SKM-1 (cell line): Measurements from ENCODE around the gene RPL10A.

Source experiments
- DNase-seq: peaks from one replicate; lab custom pipeline; 2025; ENCODE audit not compliant: unreplicated experiment; lab: John Stamatoyannopoulos, UW

Gene RPL10A

DNA sequence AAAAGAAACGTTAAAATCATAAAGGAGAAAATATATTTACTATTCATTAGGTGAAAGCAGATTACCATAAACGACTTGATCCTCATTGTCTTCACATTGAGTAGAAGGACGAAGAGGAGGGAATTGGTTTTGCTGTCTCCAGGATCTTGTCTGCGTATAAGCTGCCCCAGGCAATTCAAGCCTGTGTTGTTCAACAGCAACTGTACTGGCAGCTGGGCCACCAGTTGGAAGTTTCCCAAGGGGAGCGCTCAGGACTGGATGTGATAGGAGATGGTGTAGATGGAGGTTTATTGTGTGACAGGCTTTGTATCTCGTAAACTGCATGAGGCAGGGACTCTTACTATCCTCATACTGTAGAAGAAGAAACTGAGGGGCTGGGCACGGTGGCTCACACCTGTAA, 20.0 kb upstream of the RPL10A start:
- DNase-seq = no peak

DNA sequence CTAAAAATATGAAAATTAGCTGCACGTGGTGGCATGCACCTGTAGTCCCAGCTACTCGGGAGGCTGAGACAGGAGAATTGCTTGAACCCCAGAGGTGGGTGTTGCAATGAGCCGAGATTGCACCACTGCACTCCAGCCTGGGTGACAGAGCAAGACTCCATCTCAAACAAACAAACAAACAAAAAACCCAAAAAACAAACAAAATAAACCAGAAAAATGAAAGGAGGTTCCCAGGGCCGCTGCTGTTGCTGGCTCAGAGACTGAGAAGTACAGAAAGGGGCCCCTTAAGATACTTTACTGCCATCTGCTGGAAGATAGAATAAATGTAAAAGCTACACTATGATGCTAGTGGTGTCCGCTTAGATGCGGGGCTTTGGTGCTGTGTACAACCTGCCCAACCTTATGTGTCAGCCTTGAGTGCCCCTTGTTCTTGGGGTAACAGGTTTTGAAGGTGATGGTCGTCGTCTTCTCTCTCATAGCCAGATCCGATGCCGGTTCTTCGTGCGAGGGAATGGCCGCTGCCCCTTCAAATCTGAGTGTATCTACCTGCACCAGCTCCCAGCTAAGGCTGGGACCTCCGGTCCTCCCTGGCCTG, 18.8 kb upstream of the RPL10A start:
- DNase-seq = peak; percentile 49

DNA sequence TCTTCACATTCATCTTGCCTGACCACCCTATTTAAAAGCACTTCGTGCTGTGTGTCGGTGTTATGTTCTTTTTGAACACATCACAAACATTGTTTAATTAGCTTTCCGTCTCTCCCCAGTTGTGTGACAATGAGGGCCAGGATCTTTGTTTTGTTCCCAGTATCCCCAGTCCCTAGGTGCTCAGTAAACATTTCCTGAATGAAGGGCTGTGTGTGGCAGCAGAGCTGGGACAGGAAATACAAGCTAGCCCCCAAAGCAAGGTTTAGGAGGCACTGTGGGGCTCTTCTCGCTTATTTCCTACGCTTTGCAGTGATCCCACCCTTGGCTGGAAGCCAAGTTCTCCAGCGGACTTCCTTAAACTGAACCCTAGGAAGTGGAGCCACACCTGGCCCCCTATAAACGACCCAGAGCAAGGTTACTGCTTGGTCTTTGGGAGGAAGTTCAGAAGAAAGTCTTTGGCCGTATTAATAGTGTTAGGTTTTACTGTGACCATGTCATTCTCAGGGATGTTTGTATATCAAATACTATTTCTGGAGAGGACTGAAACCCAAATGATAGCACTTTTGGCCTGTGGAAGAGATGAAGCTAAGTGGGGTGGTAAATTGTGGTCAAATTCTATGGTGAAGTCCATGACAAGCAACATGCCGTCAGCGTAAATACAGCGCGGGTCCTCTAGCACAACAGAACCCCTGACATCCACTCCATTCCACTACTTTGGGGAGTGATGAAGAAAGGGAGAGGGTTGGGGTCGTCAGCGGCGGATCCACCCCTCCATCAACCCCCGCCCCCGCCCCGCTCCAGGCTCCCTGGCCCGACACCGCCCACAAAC, 16.6 kb upstream of the RPL10A start:
- no peak for DNase-seq

DNA sequence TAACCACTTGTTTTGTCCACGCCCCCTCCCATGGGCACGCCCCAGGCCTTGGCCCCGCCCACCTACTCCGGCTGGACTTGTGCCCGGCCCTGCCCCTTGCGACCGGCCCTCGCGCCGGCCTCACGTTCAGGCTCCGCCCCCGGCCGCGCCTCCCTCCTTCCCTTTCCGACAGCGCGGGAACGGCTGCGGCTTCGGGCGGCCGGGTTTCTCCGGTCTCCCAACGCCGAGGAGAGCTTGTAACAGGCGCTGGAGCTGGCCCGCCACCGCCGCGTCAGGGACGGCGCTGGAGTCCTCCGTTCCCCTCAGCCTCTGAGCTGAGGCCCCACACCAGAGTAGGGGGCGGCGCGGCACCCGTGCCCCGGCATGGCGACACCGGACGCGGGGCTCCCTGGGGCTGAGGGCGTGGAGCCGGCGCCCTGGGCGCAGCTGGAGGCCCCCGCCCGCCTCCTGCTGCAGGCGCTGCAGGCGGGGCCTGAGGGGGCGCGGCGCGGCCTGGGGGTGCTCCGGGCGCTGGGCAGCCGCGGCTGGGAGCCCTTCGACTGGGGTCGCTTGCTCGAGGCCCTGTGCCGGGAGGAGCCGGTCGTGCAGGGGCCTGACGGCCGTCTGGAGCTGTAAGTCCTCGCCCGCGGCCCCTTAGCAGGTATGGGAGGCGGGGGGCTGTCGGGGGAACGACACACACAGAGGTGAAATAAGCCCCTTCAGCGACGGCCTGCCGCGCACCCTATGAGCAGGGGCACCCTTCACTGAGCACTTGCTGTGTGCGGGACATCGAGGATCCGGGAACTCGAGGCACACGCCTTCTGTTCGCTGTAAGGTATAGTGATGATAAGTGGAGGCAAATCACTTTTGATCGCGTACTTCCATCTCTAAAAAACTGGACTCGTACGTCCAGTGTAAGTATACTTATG, 15.8 kb upstream of the RPL10A start, which contains the start of gene FANCE:
Gene FANCE, plus strand, starts transcription at position 156 of the 908 bp plus-strand sequence. Its CDS starts 208 bp downstream, at position 364.
- DNase-seq = peak; percentile 71

DNA sequence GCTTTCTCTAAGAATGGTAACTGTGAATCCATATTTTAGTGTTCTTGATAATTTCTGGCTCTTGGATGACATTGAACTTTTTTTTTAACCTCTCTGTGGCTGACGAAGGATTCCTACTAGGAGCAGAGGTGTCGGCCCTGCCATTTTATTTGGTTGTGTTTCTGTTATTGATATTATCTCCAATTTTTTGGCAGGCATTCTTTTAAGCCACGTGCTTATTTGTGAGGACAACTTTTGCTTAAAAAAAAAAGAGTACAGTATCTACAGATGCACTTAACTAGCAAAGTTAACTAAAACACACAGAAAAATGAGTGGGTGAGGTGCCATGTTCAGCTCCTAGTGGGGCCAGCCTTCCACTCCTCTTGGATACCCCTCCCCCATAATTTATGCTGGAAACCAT, 15.0 kb upstream of the RPL10A start:
- no peak for DNase-seq

DNA sequence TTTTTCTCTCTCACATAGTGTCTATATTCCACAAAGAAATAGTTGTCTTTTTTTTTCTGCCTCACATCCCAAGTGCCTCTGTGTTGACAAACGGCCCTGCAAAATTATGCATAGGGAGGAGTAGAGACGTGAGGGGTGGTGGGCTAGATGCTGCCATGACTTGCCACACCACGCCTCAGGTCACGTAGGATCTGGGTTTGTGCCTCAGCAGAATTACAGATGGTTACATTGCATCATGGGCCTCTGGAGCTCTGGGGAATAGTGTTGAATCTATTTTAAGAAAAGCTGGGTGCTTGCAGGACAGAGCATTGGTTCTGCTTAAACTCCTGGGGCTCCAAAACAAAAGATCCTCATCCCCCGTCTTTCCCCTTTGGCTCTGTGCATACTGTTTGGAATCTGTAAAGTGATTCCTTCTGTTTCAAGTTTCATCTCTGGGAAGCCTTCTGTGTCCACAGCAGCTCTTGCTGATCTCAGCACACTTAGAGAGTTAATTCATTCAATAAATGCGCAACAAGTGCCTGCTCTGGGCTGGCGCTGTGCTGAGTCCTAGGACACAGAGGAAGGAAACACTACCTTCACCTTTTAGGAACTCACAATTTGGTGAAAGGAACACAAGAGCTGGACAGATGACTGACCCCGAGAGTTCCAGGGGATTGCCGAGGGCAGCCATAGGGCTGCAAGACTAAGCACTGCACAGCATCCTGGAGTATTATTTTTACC, 13.7 kb upstream of the RPL10A start:
- DNase-seq = no peak

DNA sequence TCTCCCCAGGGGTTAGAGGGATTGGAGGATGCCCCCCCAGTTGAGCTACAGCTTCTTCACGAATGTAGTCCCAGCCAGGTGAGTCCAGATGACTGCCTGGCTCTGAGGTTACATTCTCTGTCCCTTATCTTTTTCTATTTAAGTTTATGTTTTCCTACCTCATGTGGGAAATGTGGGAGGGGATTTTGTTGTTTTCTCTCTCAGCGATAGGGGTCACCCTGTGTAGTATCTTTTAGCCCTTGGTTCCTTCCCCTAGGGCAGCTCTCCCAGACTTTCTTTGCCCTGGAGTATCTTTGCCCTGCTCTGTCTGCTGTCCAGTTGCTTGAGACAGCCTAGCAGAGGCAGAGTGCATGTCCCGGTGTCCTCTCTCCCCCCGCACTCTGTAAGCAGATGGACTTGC, 10.3 kb upstream of the RPL10A start:
- DNase-seq = no peak

- no peak for DNase-seq
These were observed 6.9 kb upstream of the RPL10A start for GRCh38 chr6:35461270-35461669.

DNA sequence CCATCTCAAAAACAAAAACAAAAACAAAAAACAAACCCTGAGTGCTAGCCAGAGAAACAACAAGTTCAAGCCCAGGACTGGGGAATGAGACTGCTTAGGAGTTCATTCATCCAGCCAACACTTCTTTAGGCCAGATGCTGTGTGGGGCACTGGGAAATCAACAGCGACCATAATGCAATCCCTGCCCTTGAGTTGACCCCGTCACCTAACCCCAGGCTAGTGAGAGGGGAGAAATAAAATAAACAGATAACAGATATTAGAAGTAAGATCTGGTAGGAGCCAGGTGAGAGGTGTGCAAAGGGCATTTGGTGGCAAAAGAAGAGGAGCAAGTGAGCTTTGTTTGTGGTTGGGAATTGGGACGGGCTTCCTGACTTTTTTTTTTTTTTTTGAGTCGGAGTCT, 4.9 kb upstream of the RPL10A start:
- DNase-seq = no peak

DNA sequence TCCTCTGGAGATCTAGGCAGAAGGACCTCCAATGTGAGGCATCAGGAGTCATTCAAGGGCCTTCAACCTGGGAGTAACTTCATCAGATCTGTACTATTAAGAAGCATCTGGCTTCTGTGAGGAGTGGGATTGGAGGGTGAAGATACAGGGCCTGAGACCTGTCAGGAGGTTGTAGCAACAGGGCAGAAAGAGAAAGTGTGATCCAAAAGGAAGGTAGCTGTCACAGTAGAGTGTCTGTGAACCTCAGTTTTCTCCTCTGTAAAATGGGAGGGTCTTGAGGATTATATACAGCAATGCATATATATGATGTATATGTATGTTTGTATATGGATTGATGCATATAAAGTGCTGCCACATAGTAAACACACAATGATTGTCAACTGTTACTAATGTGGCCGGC, 2.6 kb upstream of the RPL10A start:
- DNase-seq = no peak

DNA sequence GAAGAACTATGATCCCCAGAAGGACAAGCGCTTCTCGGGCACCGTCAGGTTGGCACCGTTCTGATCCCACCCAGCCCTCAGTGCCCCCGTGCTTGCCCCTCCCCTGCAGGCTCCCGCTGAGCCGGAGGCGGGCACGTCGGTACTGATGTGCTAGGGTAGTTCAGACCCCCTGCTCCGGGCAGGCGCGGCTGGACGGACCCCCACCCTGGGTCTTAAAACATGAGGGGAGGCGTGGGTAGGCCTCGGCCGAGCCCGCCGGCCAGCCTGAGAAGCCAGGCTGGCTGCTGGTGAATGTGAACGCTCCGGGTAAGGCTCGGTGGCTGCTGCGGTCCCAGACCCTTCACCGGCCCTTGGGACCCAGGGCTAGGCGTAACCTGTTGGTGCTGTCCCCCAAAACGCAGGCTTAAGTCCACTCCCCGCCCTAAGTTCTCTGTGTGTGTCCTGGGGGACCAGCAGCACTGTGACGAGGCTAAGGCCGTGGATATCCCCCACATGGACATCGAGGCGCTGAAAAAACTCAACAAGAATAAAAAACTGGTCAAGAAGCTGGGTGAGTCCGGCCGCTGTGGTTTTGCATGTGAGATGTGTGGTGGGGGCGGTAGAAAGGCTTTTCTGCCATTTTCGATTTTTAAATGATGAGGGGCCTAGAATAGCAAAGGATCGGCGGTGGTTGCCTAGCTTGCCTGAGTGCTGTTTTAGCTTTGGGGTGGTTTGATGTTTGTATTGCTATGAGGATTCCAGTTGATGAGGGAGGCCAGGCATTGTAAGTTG, 964 bp downstream of the RPL10A start:
- no peak for DNase-seq

GRCh38 chr6:35469751-35470662, 1.8 kb downstream of the RPL10A start:
- no peak for DNase-seq

GRCh38 chr6:35470663-35471120, 2.5 kb downstream of the RPL10A start:
- DNase-seq = no peak

GRCh38 chr6:35471836-35472345, 3.7 kb downstream of the RPL10A start:
- DNase-seq = no peak

DNA sequence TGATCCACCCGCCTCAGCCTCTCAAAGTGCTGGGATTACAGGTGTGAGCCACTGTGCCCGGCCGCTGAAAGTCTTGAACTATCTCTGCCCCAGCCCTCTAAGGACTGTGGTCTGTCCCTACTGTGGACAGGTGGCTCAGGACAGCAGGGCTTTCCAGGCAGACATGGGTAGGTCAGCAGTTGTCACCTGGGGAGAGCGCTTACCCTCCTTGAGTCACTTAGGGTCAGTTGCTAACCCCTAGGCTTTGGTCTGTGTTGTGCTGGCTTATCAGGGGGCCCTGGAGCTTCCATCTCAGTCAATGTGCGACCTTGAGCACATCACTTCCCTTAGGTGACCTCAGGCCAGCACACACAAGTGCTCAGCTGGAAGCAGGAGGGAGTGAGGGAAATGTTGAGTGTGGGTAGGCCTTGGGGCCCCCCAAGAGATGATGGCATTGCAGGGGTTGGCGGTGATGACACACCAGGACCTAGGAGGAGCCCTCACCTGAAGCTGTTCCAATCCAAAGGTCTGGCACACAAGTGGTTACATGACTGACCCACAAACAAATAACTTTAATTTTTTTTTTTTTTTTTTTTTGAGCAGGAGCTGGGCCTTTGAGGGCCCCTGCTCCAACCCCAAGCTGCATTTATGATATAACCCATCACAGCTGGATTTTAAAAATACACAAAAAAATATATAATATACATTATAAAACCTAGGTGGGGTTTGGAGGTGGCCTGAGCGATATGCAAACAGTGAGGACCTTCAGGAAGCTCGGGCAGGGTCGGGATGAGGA, 5.1 kb downstream of the RPL10A start:
- DNase-seq = no peak

GRCh38 chr6:35473850-35474130, 5.6 kb downstream of the RPL10A start:
- no peak for DNase-seq

DNA sequence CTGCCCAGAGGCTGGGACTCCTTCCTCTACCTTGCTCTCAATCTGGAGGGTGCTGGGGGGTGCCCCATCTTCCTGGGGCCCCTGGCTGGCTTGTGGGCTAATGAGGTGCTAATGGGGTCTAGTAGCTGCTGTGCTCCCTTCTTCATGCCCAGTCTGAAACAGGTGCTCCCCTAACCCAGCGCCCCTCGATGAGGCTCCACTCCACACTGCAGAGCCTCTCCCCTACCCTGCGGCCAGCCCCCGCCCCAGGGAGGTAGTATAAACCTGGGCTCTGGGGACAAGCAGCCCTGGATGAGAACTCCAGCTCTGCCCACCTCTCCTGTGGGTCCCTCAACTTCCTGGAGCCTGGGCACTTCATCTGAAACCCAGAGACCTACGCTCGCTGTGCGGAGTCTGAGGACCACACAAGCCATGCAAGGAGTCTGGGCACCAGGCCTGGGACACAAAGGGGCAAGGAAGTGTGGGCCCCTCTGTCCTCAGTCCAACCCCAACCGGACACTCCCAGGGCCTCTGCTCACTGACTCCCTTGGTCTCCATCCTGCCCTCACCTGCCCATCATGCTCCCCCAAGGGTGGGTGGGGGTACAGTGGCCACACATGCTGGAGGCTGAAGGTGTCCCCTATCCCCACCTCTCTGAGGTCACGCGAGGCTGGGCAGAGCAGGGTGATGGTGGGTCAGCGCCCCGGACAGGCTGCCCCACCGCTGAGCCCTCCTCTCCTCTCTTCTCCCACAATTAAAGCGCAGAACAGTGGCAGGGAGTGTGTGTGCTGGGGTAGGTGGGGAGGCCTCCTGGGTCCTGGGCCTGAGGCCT, 6.1 kb downstream of the RPL10A start:
- DNase-seq = no peak
